Activated CD4-positive, alpha-beta T cell treated with anti-CD3 and anti-CD28 coated beads for 24 hours (primary cell): ENCODE data around the gene RNASE7.

Source experiments
- DNase-seq, 2 donors: peaks; one replicate each; pipeline ENCODE4 v3.0.0-alpha.2; 2020; ENCODE audit warnings: low read depth in 2 of 2

The RNASE7 gene

DNA sequence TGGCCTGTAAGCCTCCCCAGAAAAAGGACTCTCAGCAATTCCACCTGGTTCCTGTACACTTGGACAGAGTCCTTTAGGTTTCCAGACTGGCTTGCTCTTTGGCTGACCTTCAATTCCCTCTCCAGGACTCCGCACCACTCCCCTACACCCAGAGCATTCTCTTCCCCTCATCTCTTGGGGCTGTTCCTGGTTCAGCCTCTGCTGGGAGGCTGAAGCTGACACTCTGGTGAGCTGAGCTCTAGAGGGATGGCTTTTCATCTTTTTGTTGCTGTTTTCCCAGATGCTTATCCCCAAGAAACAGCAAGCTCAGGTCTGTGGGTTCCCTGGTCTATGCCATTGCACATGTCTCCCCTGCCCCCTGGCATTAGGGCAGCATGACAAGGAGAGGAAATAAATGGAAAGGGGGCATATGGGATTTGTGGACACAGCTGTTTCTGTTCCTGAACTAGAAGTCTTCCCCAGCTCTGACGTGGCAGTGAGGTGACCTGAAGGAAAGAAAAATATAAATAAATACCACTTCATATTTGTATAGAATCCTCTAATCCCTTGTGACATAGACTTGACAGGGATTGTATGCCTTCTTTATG is 1.3 kb downstream of the RNASE7 start:
- DNase-seq: no peak

DNA sequence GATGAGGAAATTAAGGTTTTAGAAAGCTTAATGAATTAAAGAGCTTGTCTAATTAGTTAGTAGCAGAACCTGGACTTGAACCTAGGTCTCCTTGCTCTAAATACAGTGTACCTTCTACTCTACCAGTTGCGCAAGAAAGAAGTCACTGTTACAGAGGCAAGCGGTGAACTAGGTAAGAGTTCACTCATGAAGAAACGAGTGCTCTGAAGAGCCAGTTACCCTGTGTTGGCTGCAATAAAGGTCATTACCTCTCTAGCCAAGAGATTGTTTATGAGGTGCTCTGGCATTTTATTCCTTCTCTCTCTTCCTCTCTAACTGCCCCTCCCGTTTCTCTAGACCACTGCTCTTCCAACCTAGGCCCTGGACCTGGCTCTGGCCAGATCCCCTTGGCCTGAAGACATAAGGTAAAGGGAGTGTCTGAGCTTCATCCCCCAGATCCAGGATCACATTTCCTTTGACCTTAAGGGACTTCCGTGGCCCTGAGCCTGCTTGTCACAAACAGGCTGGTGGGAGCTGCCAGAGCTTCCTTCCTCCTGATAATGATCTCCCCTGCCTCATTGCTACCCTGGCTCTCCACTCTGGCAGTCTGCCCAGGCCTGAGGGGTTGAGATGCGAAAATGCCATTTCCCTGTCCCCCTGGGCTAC is 1.9 kb downstream of the RNASE7 start:
- DNase-seq: no peak

DNA sequence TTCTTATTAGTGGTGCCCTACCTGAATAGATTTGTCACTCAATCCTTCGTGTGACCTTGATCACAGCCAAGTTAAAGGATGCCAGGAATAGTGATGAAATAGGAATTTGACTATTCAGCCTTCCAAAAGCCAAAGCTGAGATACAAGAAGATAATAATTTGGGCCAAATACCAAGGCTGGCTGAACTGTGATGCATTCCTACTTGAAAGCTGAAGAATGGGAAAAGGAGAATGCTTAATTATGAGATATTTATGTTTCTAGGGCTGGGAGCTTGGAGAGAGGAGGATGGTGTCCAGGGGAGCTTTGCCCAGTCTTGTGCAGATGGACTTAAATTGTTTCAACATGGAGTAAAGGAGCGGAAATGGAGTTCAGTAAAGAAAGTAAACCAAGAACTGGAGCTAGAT is 5.2 kb downstream of the RNASE7 start:
- DNase-seq: no peak

DNA sequence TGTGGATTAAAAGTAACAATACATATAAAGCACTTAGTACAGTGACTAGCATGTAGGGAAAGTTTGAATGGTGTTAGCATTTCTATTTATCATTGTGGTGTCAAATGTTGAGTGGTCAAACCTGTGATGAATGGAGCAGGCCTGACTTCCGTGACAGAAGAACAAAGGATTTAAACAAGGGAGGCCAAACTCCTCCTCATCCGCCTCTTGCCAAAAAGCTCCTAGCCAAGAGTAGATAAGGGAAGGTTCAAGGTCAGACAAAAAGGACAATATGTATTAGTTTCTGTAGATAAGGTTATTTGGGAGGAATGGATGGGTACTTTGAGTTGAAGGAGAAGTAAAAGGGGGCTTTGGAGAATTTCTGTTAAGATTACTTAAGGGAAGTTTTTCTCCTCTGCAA is 6.5 kb downstream of the RNASE7 start:
- no peak for DNase-seq

- DNase-seq: no peak
These were observed 7.1 kb downstream of the RNASE7 start for GRCh38 chr14:21049271-21049673.

DNA sequence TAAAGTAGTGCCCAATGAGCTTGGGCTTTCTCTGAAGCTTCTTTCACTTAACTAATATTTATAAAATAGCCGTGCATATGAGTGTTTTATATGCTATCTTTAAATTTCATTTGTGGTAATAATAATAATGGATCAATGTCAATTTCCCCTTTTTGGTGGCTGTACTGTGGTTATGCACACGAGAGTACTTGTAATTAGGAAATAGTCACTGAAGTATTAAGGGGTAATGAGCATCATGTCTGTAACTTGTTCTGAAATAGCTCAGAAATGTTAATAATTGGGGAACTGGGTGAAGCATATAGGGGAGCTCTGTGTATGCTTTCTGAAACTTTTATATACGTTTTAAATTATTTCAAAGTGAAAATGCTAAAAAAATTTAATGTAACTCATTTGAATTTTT is 8.4 kb downstream of the RNASE7 start:
- DNase-seq: no peak

DNA sequence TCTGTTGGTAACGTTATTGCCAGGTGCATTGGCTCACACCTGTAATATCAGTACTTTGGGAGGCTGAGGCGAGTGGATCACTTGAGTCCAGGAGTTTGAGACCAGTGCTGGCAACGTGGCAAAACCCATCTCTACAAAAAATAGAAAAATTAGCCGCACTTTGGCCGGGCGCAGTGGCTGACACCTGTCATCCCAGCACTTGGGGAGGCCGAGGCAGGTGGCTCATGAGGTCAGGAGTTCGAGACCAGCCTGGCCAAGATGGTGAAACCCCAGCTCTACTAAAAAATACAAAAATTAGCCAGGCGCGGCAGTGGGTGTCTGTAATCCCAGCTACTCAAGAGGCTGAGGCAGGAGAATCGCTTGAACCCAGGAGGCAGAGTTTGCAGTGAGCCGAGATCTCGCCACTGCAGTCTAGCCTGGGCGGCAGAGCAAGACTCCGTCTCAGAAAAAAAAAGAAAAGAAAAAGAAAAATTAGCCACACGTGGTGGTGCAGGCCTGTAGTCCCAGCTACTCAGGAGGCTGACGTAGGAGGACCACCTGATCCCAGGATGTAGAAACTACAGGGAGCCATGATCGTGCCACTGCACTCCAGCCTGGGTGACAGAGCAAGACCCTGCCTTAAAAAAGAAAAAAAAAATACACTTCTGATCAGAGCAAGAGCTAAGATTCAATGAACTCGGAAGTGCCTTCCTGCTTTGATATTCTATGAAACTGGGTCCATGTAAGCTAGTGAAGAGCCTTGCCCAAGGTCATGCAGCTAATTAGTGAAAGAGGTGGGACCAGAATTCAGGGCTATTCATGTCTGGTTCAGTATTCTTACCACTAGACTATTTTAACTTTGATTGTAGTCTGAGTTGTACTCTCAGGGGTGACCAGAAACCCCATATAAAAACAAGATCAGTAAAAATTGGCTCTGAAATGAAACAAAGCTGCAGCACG is 11.3 kb downstream of the RNASE7 start:
- no peak for DNase-seq

- DNase-seq: no peak
These were observed 12.1 kb downstream of the RNASE7 start for GRCh38 chr14:21054123-21054767.

GRCh38 chr14:21054768-21055145 is 12.6 kb downstream of the RNASE7 start:
- no peak for DNase-seq

DNA sequence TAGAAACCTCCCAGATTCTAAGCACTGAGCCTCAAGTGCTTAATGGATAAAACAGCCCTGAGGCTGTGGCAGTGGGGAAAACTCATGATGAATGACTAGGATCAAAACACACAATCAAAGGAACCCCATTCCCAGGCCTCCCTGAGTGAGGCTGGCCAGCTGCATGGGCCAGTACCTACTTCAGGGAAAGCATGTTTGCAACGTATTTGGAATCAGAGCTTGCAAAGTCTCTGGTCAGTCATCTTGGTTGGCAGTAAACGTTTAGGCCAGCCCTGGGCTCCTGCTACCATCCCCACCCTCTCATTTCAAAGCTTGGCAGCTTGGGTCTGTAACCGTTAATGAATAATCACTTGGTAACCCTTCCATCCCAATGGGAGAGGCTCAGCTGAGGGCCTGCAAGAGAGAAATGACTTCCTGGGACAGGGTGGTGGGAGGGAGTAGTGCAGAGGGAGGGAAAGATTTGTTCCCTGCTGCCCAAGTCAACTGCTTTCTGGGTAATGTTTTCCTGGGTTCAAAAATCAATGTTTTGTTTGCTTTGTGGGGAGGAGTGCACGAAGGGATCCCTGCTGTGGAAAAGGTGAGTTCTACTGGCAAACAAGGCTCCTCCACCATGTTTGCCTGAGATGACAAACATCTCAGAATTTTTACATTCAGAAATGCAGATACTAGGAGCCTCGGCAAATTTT is 13.4 kb downstream of the RNASE7 start:
- DNase-seq: no peak

DNA sequence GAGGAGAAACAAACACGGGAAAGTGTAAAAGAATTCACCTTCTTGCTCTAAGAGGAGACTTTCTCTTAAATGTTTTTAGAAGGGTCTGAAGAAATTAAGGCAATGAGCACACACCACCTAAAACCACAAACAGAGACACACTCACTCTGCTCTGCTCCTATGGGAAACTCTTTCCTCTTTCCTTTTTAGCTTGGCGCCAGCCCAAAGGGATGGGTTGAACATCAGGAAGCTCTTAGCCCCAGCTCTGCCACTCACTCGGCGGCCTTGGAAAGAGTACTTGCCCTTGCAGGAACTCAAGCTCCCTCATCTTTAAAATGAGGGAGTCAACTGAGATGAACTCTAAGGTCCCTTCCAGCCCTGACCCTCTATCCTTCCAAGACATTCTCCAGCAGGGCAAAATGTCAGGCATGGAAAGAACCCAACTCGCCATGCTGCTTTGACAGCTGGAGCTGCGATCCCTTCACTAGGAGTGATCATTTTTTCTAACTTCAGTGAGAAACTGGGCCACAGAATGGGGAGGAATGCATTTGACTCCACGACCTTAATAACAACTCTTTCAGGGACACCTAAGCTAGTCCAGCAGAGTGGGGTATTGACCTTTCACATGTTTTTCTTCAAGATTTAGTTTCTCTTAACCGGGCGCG is 14.5 kb downstream of the RNASE7 start:
- DNase-seq: no peak

- no peak for DNase-seq
These were observed 15.9 kb downstream of the RNASE7 start, which contains the start of gene RNASE8 for GRCh38 chr14:21057803-21058675. Gene RNASE8, plus strand, starts transcription at chr14:21057822. Its CDS starts 71 bp downstream, at chr14:21057893.

- DNase-seq: no peak
These were observed 16.7 kb downstream of the RNASE7 start for GRCh38 chr14:21058903-21059302.

DNA sequence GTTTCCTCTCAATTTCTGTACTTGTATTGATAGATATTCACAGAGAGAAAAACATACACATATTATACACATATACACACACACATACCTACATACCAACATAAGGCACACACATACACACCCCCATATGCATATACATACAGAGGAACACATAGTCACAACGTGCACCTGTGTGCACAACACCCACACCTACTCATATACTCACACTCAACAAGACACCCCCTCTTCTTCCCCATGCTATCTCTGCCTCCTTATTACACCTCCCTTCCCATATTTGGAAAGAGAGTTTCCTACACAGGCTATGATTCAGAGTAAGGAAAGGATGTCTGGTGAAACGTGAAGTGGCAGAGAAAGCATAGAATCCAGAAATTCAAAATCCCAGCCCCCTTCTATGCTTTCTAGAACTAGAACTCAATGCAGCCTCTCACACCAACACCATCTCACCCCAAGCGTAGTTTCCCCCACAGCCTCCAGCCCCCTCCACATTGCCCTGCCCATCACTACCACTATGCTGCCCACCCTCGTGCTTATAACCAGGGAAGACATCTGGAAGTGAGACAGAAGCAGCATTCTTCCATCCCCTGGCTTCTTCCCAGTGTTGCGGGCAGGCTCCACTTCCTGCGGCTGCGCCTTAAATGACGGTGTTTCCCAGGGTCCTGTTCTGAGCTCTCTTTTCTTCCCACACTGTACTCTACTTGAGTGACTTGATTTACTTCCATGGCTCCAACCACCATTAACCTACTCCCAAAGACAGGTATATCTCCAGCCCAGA is 17.9 kb downstream of the RNASE7 start:
- no peak for DNase-seq

- no peak for DNase-seq
These were observed 18.6 kb downstream of the RNASE7 start for GRCh38 chr14:21060614-21061346.

GRCh38 chr14:21061347-21061668 is 19.1 kb downstream of the RNASE7 start:
- no peak for DNase-seq

GRCh38 chr14:21063479-21063878 is 21.3 kb downstream of the RNASE7 start:
- DNase-seq: no peak

GRCh38 chr14:21066882-21067502 is 24.8 kb downstream of the RNASE7 start:
- DNase-seq: no peak
